HG03159 (cell line): ENCODE data around the gene FOXN3.
"Not testable (repeated sequence)": the region's sequence is repeated elsewhere in the genome, so short reads cannot be mapped to it uniquely, and the experiment has no call there.

Source experiments
- ATAC-seq: cut with Tn5 transposase; IDR thresholded peaks from one replicate; pipeline ENCODE4 v1.9.1; 2021; ENCODE audit warnings: mild to moderate bottlenecking, moderate library complexity; ENCODE audit not compliant: unreplicated experiment

Gene FOXN3

GRCh38 chr14:89114109-89114508 lies 302.9 kb downstream of the FOXN3 start:
- no peak for ATAC-seq

GRCh38 chr14:89112720-89113119 lies 304.3 kb downstream of the FOXN3 start:
- no peak for ATAC-seq

DNA sequence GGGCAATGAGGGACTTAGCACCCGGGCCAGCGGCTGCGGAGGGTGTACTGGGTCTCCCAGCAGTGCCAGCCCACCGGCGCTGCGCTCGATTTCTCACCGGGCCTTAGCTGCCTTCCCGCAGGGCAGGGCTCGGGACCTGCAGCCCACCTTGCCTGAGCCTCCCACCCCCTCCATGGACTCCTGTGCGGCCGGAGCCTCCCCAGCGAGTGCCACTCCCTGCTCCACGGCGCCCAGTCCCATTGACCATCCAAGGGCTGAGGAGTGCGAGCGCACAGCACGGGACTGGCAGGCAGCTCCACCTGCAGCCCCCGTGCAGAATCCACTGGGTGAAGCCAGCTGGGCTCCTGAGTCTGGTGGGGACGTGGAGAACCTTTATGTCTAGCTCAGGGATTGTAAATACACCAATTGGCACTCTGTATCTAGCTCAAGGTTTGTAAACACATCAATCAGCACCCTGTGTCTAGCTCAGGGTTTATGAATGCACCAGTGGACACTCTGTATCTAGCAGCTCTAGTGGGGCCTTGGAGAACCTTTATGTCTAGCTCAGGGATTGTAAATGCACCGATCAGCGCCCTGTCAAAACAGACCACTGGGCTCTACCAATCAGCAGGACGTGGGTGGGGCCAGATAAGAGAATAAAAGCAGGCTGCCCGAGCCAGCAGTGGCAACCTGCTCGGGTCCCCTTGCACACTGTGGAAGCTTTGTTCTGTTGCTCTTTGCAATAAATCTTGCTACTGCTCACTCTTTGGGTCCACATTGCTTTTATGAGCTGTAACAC lies 305.1 kb downstream of the FOXN3 start:
- not testable (repeated sequence) for ATAC-seq

DNA sequence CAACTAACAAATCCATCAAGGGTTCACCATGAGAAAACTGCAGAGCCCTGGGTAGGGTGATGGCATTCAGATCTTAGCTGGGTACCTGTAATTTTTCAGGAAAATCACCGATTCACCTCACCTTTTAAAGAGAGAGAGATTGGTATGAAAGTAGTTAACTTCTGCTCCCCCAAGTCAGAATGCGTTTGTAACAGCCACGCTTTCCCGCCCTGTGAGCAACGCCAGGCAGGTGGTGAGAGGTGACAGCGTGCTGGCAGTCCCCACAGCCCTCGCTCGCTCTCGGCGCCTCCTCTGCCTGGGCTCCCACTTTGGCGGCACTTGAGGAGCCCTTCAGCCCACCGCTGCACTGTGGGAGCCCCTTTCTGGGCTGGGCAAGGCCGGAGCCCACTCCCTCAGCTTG lies 305.8 kb downstream of the FOXN3 start:
- not testable (repeated sequence) for ATAC-seq

DNA sequence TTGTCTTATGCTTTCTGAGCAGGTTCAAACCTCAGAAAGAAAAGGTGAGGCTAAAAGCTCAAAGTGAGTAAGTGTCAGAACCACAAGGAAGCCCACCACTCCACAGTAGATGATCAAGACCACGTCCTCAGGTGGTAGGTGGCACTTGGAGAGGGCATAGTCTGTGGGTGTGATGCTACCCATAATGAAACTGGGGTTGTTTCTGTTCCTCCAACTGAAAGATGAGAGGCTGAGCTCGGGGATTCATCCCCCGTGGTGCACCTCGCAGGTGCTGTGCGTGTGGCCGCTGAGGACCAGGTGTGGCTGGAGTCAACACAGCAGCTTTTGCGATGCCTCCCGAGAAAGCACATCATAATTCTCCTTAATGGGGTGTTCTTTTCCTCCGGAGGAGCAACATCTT lies 306.9 kb downstream of the FOXN3 start:
- no peak for ATAC-seq

GRCh38 chr14:89108608-89109007 lies 308.4 kb downstream of the FOXN3 start:
- no peak for ATAC-seq

DNA sequence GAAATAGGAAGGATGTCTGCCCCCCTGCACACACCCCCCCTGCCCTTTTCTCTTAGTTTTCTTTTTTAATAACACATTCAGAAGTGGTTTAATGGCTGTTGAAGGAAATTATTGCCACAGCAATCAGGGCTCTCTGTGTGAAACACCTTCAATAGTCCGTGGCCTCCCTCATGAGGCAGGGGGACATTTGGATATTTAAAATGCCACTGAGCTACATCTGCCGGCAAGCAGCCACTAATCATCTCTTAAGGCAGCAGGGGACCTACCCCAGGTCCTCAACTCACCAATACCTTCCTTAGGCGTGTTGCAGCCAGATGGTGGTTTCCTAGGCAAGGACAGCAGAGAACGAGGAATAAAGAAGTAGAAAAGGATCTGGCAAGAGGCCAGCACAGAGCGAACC lies 309.4 kb downstream of the FOXN3 start:
- ATAC-seq, result no peak
